Sigmoid colon (tissue), 7 donors: ENCODE results near the gene TRIO. TPM values are rescaled to one million over a fixed set of nuclear protein-coding genes. Genes with fewer than 3 reads are reported as not detected.
A peak's percentile ranks its signal among the peaks of the same experiment; 100 is the strongest.

Experiments used
- DNase-seq: peaks from one replicate; pipeline ENCODE4 v3.0.0-alpha.2; 2019
- H3K27ac ChIP-seq, 4 donors: fragments of 200-600 bp; sonication (generic); one replicate each; pipeline ENCODE4 v1.5.1; 2016 to 2019; ENCODE audit warnings: mild to moderate bottlenecking in 1 of 4
- H3K27me3 ChIP-seq, 3 donors: fragments of 200-600 bp; sonication (generic); one replicate each; pipeline ENCODE4 v1.5.1; 2019; ENCODE audit warnings: mild to moderate bottlenecking in 1 of 3
- H3K36me3 ChIP-seq, 4 donors: fragments of 200-600 bp; sonication (generic); one replicate each; pipeline ENCODE4 v1.5.1; 2016 to 2019
- H3K4me1 ChIP-seq, 4 donors: fragments of 200-600 bp; sonication (generic); one replicate each; pipeline ENCODE4 v1.5.1; 2017 to 2019
- H3K4me3 ChIP-seq, 4 donors: fragments of 200-600 bp; sonication (generic); one replicate each; pipeline ENCODE4 v1.5.1; 2017 to 2019; ENCODE audit warnings: mild to moderate bottlenecking in 2 of 4, moderate library complexity in 1 of 4
- H3K9me3 ChIP-seq, 4 donors: fragments of 200-600 bp in 3 of 4; sonication (generic) in 3 of 4; one replicate each; pipeline versions ENCODE4 v1.5.1 to v1.6.1; 2013 to 2019
- EP300 ChIP-seq, 4 donors: sonication (generic); formaldehyde crosslinking; IDR thresholded peaks; one replicate each; pipeline ENCODE4 v1.6.1; 2017; ENCODE audit warnings: antibody characterized with exemption in 4 of 4
- POLR2A ChIP-seq, 2 donors: fragments of 450-650 bp; IDR thresholded peaks; one replicate each; pipeline ENCODE4 v1.6.1; 2016; ENCODE audit warnings: antibody characterized with exemption in 2 of 2, mild to moderate bottlenecking in 2 of 2, moderate library complexity in 2 of 2
- POLR2AphosphoS5 ChIP-seq, 4 donors: sonication (generic); formaldehyde crosslinking; IDR thresholded peaks; one replicate each; pipeline ENCODE4 v1.6.1; 2017; ENCODE audit warnings: antibody characterized with exemption in 4 of 4
- WGBS, 2 donors: extraction: QIAGEN DNeasy Blood & Tissue Kit; methylation state at CpG; one replicate each; pipeline ENCODE4 v1.1.7; 2013; 5-methylcytosine and 5-hydroxymethylcytosine counted together
- intact Hi-C: fragments of 100-400 bp; cut with DNase I; formaldehyde crosslinking; loops from one replicate; pipeline ENCODE4 v1.15.1; 2023
- polyA plus RNA-seq, 3 donors: library from polyadenylated mRNA; stranded (reverse); fragments of 200-250 nt; gene quantifications; one replicate each; pipeline ENCODE4 v1.2.3, GENCODE V29; 2013
- total RNA-seq, 4 donors: library from RNA; depleted of rRNA; stranded (reverse); fragments of >200 nt; gene quantifications; one replicate each; pipeline ENCODE4 v1.1.0, GENCODE V29; 2016
- TF ChIP-seq, protein P1 (sequence below), 4 experiments: fragments of 450-650 bp in 3 of 4; fragments of 200-600 bp in 1 of 4; IDR thresholded peaks; one replicate each; pipeline ENCODE4 v1.5.1; 2016 to 2019; ENCODE audit warnings: antibody characterized with exemption in 4 of 4, mild to moderate bottlenecking in 3 of 4, moderate library complexity in 2 of 4
- donor health status: healthy with polysubstance abuse.
- donor health status: Bipolar disorder and iron deficiency.
- donor health status: healthy.

Gene TRIO
- total and polyA plus RNA-seq, 7 donors: 34.8 to 300 (median 119) TPM

- WGBS, 2 donors: 94 to 97% methylated on average over 3 of the region's 3 CpGs
These were observed 91.1 kb downstream of the TRIO start for GRCh38 chr5:14234204-14234603.

DNA sequence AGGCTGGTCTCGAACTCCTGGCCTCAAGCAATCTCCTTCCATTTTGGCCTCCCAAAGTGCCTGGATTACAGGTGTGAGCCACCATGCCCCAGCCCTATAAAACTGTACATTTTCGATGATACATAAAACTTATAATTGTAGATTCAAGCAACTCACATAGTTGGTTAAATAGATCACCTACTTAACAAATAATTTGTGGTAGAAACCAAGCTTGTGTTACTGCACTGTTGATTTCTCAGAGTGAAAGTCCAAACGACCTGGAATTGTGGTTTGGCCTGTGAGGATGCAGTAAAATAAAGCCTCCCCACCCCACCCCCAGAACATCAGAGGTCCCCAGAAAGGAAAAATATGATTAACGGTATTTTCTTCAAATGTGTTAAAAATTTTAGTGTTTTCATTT, 92.7 kb downstream of the TRIO start:
- 63 to 76% methylated on average over 4 of the region's 4 CpGs for WGBS, 2 donors
- Histone ChIP-seq H3K27me3 (no peaks in the 10 kb centered on the region), H3K36me3 (no peaks in the 10 kb centered on the region), H3K4me3 (no peak overlapping the region), H3K9me3 (no peaks in the 10 kb centered on the region), H3K4me1 (peaks cover 0 to 60% (median 45%) of the 10 kb centered on the region in 4 donors), H3K27ac (no peak overlapping the region)
- TF ChIP-seq, protein P1, sequence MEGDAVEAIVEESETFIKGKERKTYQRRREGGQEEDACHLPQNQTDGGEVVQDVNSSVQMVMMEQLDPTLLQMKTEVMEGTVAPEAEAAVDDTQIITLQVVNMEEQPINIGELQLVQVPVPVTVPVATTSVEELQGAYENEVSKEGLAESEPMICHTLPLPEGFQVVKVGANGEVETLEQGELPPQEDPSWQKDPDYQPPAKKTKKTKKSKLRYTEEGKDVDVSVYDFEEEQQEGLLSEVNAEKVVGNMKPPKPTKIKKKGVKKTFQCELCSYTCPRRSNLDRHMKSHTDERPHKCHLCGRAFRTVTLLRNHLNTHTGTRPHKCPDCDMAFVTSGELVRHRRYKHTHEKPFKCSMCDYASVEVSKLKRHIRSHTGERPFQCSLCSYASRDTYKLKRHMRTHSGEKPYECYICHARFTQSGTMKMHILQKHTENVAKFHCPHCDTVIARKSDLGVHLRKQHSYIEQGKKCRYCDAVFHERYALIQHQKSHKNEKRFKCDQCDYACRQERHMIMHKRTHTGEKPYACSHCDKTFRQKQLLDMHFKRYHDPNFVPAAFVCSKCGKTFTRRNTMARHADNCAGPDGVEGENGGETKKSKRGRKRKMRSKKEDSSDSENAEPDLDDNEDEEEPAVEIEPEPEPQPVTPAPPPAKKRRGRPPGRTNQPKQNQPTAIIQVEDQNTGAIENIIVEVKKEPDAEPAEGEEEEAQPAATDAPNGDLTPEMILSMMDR (IDR thresholded peaks at IDR 0.05): no peak
- TF ChIP-seq POLR2AphosphoS5 (IDR thresholded peaks at IDR 0.05): no peak
- TF ChIP-seq POLR2A (IDR thresholded peaks at IDR 0.05): no peak
- TF ChIP-seq EP300 (IDR thresholded peaks at IDR 0.05): no peak
- no peak for DNase-seq
- intact Hi-C loops: no loop called here

More at GRCh38 chr5:14234204-14234603, 91.1 kb downstream of the TRIO start:
- Histone ChIP-seq H3K4me1 (peaks cover 0 to 54% (median 34%) of the 10 kb centered on the region in 4 donors), H3K27me3 (no peaks in the 10 kb centered on the region), H3K36me3 (no peaks in the 10 kb centered on the region), H3K4me3 (no peak overlapping the region), H3K9me3 (no peaks in the 10 kb centered on the region), H3K27ac (no peak overlapping the region)
- intact Hi-C loops: no loop called here
- DNase-seq: no peak
- TF ChIP-seq, protein P1 (IDR thresholded peaks at IDR 0.05): no peak
- no peak for TF ChIP-seq EP300 (IDR thresholded peaks at IDR 0.05)
- no peak for TF ChIP-seq POLR2AphosphoS5 (IDR thresholded peaks at IDR 0.05)
- no peak for TF ChIP-seq POLR2A (IDR thresholded peaks at IDR 0.05)

- Histone ChIP-seq H3K9me3 (no peaks in the 10 kb centered on the region), H3K36me3 (no peaks in the 10 kb centered on the region), H3K4me1 (peaks cover 0 to 63% (median 48%) of the 10 kb centered on the region in 4 donors), H3K27ac (no peak overlapping the region), H3K27me3 (no peaks in the 10 kb centered on the region), H3K4me3 (no peak overlapping the region)
- TF ChIP-seq EP300 (IDR thresholded peaks at IDR 0.05): no peak
- TF ChIP-seq, protein P1 (IDR thresholded peaks at IDR 0.05): no peak
- no peak for TF ChIP-seq POLR2A (IDR thresholded peaks at IDR 0.05)
- WGBS, 2 donors: 85 to 95% methylated on average over 3 of the region's 3 CpGs
- no peak for DNase-seq
- intact Hi-C loops: no loop called here
These were observed 93.6 kb downstream of the TRIO start for GRCh38 chr5:14236757-14237156.

- Histone ChIP-seq H3K27me3 (no peaks in the 10 kb centered on the region), H3K27ac (peak overlapping the region in 2 of 4 donors; percentile 17 to 20), H3K4me3 (no peak overlapping the region), H3K4me1 (peaks cover 0 to 70% (median 52%) of the 10 kb centered on the region in 4 donors), H3K36me3 (no peaks in the 10 kb centered on the region), H3K9me3 (no peaks in the 10 kb centered on the region)
- TF ChIP-seq POLR2AphosphoS5 (IDR thresholded peaks at IDR 0.05) (no peak), EP300 (IDR thresholded peaks at IDR 0.05) (no peak), POLR2A (IDR thresholded peaks at IDR 0.05) (no peak)
- TF ChIP-seq, protein P1 (IDR thresholded peaks at IDR 0.05): no peak
- WGBS, 2 donors: 92 to 94% methylated on average over 12 of the region's 12 CpGs
- DNase-seq: no peak
- intact Hi-C loops: no loop called here
These were observed 94.4 kb downstream of the TRIO start for GRCh38 chr5:14237317-14238086.
